Prostate gland (tissue), 2 donors: ENCODE data around the gene ANKS1B. TPM values are rescaled to one million over a fixed set of nuclear protein-coding genes. Genes with fewer than 3 reads are reported as not detected.
"Not testable (repeated sequence)": the region's sequence is repeated elsewhere in the genome, so short reads cannot be mapped to it uniquely, and the experiment has no call there.

ENCODE experiments used
- DNase-seq: peaks from one replicate; pipeline ENCODE4 v3.0.0-alpha.2; 2019; ENCODE audit warnings: low spot score
- H3K27ac ChIP-seq, 2 donors: fragments of 200-600 bp; sonication (generic); 2 replicates each; pipeline ENCODE4 v1.5.1; 2017 to 2019
- H3K27me3 ChIP-seq: fragments of 200-600 bp; sonication (generic); replicated peaks from 2 replicates; pipeline ENCODE4 v1.5.1; 2019; ENCODE audit not compliant: insufficient read depth
- H3K36me3 ChIP-seq, 2 donors: fragments of 200-600 bp; sonication (generic); 1 replicate in 1 of 2; 2 replicates in 1 of 2; pipeline versions ENCODE4 v1.5.1 to v1.8.1; 2017 to 2019
- H3K4me1 ChIP-seq: fragments of 200-600 bp; sonication (generic); replicated peaks from 2 replicates; pipeline ENCODE4 v1.5.1; 2019
- H3K4me3 ChIP-seq, 2 donors: fragments of 200-600 bp; sonication (generic); 2 replicates each; pipeline ENCODE4 v1.5.1; 2017 to 2019
- H3K9me3 ChIP-seq: fragments of 200-600 bp; sonication (generic); 2 replicates; pipeline ENCODE4 v1.5.1; 2017
- POLR2A ChIP-seq: fragments of 450-650 bp; IDR thresholded peaks from one replicate; pipeline ENCODE4 v1.6.1; 2016; ENCODE audit warnings: antibody characterized with exemption, mild to moderate bottlenecking
- POLR2AphosphoS5 ChIP-seq: sonication (generic); formaldehyde crosslinking; IDR thresholded peaks from one replicate; pipeline ENCODE4 v1.6.1; 2017; ENCODE audit warnings: antibody characterized with exemption
- WGBS: methylation state at CpG from one replicate; pipeline ENCODE4 v1.1.5; 2018; 5-methylcytosine and 5-hydroxymethylcytosine counted together
- intact Hi-C: fragments of 100-400 bp; cut with DNase I; formaldehyde crosslinking; loops from one replicate; pipeline ENCODE4 v1.14.2; 2022
- total RNA-seq, 2 donors: library from RNA; depleted of rRNA; stranded (reverse); fragments of >200 nt; gene quantifications; one replicate each; pipeline ENCODE4 v1.1.0, GENCODE V29; 2016
- TF ChIP-seq, protein P1 (sequence below), 4 experiments: fragments of 200-600 bp in 2 of 4; fragments of 450-650 bp in 2 of 4; sonication (generic) in 2 of 4; IDR thresholded peaks; 1 replicate in 3 of 4; 2 replicates in 1 of 4; pipeline ENCODE4 v1.5.1; 2016 to 2019; ENCODE audit warnings: antibody characterized with exemption in 4 of 4, mild to moderate bottlenecking in 2 of 4, moderate library complexity in 2 of 4

Gene ANKS1B
- total RNA-seq, 2 donors from 2014 or later, result 13.0 to 17.4 TPM

DNA sequence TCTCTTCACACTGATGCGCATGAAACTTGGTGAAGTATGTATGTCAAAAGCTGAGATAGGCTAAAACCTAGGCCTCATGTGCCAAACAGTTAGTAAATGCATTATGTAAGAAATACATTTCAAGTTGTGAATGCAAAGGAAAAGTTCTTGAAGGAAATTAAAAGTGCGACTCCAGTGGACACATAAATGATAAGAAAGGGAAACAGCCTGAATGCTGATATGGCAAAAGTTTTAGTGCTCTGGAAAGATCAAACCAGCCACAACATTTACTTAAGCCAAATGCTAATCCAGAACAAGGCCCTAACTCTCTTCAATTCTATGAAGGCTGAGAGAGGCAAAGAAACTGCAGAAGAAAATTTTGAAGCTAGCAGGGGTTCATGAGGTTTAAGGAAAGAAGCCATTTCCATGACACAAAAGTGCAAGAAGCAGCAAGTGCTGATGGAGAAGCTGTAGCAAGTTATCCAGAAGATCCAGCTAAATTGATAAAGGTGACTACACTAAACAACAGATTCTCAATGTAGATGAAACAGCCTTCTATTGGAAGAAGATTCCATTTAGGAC lies 262.9 kb downstream of the ANKS1B start:
- Histone ChIP-seq H3K4me3 (no peak overlapping the region), H3K27me3 (no peaks in the 10 kb centered on the region), H3K4me1 (no peaks in the 10 kb centered on the region), H3K36me3 (no peaks in the 10 kb centered on the region), H3K27ac (no peak overlapping the region), H3K9me3 (no peaks in the 10 kb centered on the region)
- intact Hi-C loops, result no loop called here
- TF ChIP-seq POLR2AphosphoS5 (no peak), POLR2A (no peak)
- TF ChIP-seq, protein P1, sequence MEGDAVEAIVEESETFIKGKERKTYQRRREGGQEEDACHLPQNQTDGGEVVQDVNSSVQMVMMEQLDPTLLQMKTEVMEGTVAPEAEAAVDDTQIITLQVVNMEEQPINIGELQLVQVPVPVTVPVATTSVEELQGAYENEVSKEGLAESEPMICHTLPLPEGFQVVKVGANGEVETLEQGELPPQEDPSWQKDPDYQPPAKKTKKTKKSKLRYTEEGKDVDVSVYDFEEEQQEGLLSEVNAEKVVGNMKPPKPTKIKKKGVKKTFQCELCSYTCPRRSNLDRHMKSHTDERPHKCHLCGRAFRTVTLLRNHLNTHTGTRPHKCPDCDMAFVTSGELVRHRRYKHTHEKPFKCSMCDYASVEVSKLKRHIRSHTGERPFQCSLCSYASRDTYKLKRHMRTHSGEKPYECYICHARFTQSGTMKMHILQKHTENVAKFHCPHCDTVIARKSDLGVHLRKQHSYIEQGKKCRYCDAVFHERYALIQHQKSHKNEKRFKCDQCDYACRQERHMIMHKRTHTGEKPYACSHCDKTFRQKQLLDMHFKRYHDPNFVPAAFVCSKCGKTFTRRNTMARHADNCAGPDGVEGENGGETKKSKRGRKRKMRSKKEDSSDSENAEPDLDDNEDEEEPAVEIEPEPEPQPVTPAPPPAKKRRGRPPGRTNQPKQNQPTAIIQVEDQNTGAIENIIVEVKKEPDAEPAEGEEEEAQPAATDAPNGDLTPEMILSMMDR (IDR thresholded peaks at IDR 0.05), result no peak
- no peak for DNase-seq
- 41% methylated on average over 2 of the region's 2 CpGs for WGBS

DNA sequence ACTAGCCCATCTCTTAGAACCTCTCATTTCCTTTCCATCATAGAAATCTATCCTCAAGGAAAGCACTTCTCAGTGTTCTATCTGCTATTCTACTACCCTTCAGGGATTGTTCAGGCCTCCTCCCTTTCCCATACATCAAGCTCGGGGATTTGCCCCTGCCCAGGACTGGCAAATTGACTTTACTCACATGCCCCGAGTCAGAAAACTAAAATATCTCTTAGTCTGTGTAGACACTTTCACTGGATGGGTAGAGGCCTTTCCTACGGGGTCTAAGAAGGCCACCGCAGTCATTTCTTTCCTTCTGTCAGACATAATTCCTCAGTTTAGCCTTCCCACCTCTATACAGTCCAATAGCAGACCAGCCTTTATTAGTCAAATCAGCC lies 264.7 kb downstream of the ANKS1B start:
- H3K36me3 ChIP-seq, DNase-seq: not testable (repeated sequence)

DNA sequence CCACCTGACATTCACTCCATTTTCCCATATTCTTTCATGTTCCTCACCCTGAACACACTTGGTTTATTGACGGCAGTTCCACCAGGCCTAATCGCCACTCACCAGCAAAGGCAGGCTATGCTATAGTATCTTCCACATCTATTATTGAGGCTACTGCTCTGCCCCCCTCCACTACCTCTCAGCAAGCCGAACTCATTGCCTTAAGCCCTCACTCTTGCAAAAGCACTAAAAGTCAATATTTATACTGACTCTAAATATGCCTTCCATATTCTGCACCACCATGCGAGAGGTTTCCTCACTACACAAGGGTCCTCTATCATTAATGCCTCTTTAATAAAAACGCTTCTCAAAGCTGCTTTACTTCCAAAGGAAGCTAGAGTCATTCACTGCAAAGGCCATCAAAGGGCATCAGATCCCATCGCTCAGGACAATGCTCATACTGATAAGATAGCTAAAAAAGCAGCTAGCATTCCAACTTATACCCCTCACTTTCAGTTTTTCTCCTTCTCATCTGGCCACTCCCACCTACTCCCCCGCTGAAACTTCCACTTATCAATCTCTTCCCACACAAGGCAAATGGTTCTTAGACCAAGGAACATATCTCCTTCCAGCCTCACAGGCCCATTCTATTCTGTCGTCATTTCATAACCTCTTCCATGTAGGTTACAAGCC lies 265.2 kb downstream of the ANKS1B start:
- intact Hi-C loops, H3K27ac ChIP-seq, H3K4me3 ChIP-seq, DNase-seq, H3K27me3 ChIP-seq, H3K9me3 ChIP-seq, H3K4me1 ChIP-seq, H3K36me3 ChIP-seq: not testable (repeated sequence)
- 78% methylated on average over 8 of the region's 8 CpGs for WGBS

More for the DNA sequence above, 264.7 kb downstream of the ANKS1B start:
- H3K9me3 ChIP-seq, H3K27me3 ChIP-seq, H3K27ac ChIP-seq, intact Hi-C loops, H3K4me3 ChIP-seq, H3K4me1 ChIP-seq: not testable (repeated sequence)
- WGBS, result 90% methylated on average over 4 of the region's 4 CpGs

DNA sequence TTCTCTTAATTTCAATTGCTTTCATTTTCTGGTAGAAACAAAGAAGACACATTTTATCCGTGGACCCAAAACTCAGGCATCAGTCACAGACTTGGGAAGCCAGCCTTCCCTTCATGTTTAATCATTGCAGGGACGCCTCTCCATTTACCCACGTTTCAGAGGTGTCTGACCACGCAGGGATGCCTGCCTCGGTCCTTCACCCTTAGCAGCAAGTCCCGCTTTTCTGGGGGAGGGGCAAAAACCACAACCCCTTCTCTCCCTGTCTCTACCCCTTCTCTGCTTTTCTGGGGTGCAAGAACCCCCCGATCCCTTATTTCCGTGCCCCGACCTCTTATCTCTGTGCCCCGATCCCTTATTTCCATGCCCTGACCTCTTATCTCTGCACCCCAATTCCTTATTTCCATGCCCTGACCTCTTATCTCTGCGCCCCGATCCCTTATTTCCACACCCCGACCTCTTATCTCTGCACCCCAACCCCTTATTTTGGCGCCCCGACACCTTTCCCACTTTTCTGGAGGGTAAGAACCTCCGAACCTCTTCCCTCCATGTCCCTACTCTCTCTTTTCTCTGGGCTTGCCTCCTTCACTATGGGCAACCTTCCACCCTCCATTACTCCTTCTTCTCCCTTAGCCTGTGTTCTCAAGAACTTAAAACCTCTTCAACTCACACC lies 268.8 kb downstream of the ANKS1B start:
- DNase-seq, H3K4me3 ChIP-seq, H3K9me3 ChIP-seq, H3K36me3 ChIP-seq, H3K4me1 ChIP-seq, H3K27me3 ChIP-seq, H3K27ac ChIP-seq, intact Hi-C loops: not testable (repeated sequence)
- 89% methylated on average over 16 of the region's 16 CpGs for WGBS

DNA sequence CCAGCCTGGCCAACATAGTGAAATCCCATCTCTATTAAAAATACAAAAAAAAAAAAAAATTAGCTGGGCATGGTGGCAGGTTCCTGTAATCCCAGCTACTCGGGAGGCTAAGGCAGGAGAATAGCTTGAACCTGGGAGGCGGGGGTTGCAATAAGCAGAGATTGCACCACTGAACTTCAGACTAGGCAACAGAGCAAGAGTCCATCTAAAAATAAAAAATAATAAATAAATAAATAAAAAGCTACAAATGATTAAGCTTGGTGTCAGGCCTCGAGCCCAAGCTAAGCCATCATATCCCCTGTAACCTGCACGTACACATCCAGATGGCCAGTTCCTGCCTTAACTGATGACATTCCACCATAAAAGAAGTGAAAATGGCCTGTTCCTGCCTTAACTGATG lies 269.8 kb downstream of the ANKS1B start:
- H3K36me3 ChIP-seq, H3K4me1 ChIP-seq, H3K27ac ChIP-seq, H3K9me3 ChIP-seq, H3K27me3 ChIP-seq, H3K4me3 ChIP-seq, DNase-seq, intact Hi-C loops: not testable (repeated sequence)
- 90% methylated on average over 4 of the region's 4 CpGs for WGBS

DNA sequence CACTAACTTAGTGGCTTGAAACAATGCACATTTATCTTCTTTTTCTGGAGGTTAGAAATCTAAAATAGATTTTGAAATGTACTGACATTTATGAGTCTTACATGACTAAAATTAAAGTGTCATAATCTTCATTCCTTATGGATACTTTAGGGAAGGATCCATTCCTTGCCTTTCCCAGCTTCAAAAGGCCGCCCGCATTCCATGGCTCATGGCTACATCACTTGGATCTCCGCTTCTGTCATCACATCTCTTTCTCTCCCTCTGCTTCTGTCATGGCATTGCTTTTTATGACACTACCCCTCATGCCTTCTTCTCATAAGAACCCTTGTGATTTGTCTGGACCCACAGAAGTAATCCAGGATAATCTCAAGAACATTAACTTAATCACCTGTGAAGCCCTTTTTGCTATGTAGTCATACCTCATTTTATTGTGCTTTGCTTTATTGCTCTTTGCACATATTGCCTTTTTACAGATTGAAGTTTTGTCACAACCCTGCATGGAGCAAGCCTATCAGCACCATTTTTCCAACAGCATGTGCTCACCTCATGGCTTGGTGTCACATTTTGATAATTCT lies 270.7 kb downstream of the ANKS1B start:
- DNase-seq, result no peak
- TF ChIP-seq POLR2A (no peak), POLR2AphosphoS5 (no peak)
- TF ChIP-seq, protein P1 (IDR thresholded peaks at IDR 0.05), result no peak
- no peak overlapping the region for H3K4me3 ChIP-seq
- H3K27me3 ChIP-seq, result no peaks in the 10 kb centered on the region
- H3K36me3 ChIP-seq, result no peaks in the 10 kb centered on the region
- 61% methylated on average over 3 of the region's 3 CpGs for WGBS
- H3K4me1 ChIP-seq, result no peaks in the 10 kb centered on the region
- intact Hi-C loops, result no loop called here
- H3K9me3 ChIP-seq, result no peaks in the 10 kb centered on the region
- H3K27ac ChIP-seq, result no peak overlapping the region
